H9 (cell line): ENCODE results near the gene ENPP4. TPM values are rescaled to one million over a fixed set of nuclear protein-coding genes. Genes with fewer than 3 reads are reported as not detected.

ENCODE experiments used
- DNase-seq: peaks from one replicate; pipeline ENCODE4 v3.0.0-alpha.2; 2017
- H2AFZ ChIP-seq: one replicate; pipeline ENCODE4 v1.6.1; 2013; ENCODE audit warnings: mild to moderate bottlenecking, low read length, control low read depth, moderate library complexity
- H2AK5ac ChIP-seq: 2 replicates; pipeline ENCODE4 v1.6.1; 2013; ENCODE audit warnings: low read length, control low read depth, mixed read lengths; ENCODE audit not compliant: insufficient read length
- H2BK120ac ChIP-seq: one replicate; pipeline ENCODE4 v1.6.1; 2013; ENCODE audit warnings: low read depth, mild to moderate bottlenecking, low read length, control low read depth, inconsistent platforms; ENCODE audit not compliant: poor library complexity, severe bottlenecking
- H2BK12ac ChIP-seq: 2 replicates; pipeline ENCODE4 v1.6.1; 2013; ENCODE audit warnings: low read length, control low read depth, mixed read lengths, low read depth; ENCODE audit not compliant: insufficient read length
- H2BK15ac ChIP-seq: 2 replicates; pipeline ENCODE4 v1.6.1; 2013; ENCODE audit warnings: low read depth, low read length, control low read depth
- H2BK20ac ChIP-seq: one replicate; pipeline ENCODE4 v1.6.1; 2013; ENCODE audit warnings: low read depth, mild to moderate bottlenecking, low read length, control low read depth, inconsistent platforms; ENCODE audit not compliant: poor library complexity, severe bottlenecking
- H2BK5ac ChIP-seq: 2 replicates; pipeline ENCODE4 v1.6.1; 2013; ENCODE audit warnings: low read length, control low read depth, mixed read lengths; ENCODE audit not compliant: insufficient read length
- H3K14ac ChIP-seq: 2 replicates; pipeline ENCODE4 v1.6.1; 2013; ENCODE audit warnings: low read length, control low read depth; ENCODE audit not compliant: insufficient read depth
- H3K18ac ChIP-seq: 2 replicates; pipeline ENCODE4 v1.6.1; 2013; ENCODE audit warnings: low read depth, mild to moderate bottlenecking, mixed read lengths, low read length, control low read depth; ENCODE audit not compliant: insufficient read length
- H3K23ac ChIP-seq: 2 replicates; pipeline ENCODE4 v1.6.1; 2013; ENCODE audit warnings: low read length, control low read depth, mixed read lengths, low read depth; ENCODE audit not compliant: insufficient read length
- H3K23me2 ChIP-seq: 2 replicates; pipeline ENCODE4 v1.6.1; 2013; ENCODE audit warnings: low read depth, mild to moderate bottlenecking, mixed read lengths, low read length, control low read depth; ENCODE audit not compliant: insufficient read length, poor library complexity, severe bottlenecking
- H3K27ac ChIP-seq: 2 replicates; pipeline ENCODE4 v1.5.1; 2013; ENCODE audit warnings: low read length, control low read depth, mixed read lengths, low read depth; ENCODE audit not compliant: insufficient read length
- H3K27me3 ChIP-seq: 2 replicates; pipeline ENCODE4 v1.6.1; 2013; ENCODE audit warnings: low read length, control low read depth, inconsistent platforms; ENCODE audit not compliant: insufficient read depth
- H3K4ac ChIP-seq: 2 replicates; pipeline ENCODE4 v1.6.1; 2013; ENCODE audit warnings: low read depth, mild to moderate bottlenecking, control low read depth, inconsistent platforms, low read length, moderate library complexity
- H3K4me1 ChIP-seq: 2 replicates; pipeline ENCODE4 v1.6.1; 2013; ENCODE audit warnings: low read length, control low read depth, inconsistent platforms; ENCODE audit not compliant: insufficient read depth
- H3K4me2 ChIP-seq: 2 replicates; pipeline ENCODE4 v1.6.1; 2013; ENCODE audit warnings: low read length, control low read depth, mixed read lengths; ENCODE audit not compliant: insufficient read length, insufficient read depth
- H3K56ac ChIP-seq: 2 replicates; pipeline ENCODE4 v1.6.1; 2013; ENCODE audit warnings: low read depth, mild to moderate bottlenecking, mixed read lengths, low read length, control low read depth; ENCODE audit not compliant: insufficient read length
- H3K79me1 ChIP-seq: 2 replicates; pipeline ENCODE4 v1.6.1; 2013; ENCODE audit warnings: low read depth, mild to moderate bottlenecking, moderate library complexity, low read length, control low read depth, inconsistent platforms; ENCODE audit not compliant: insufficient read depth, poor library complexity, severe bottlenecking
- H3K79me2 ChIP-seq: 2 replicates; pipeline ENCODE4 v1.6.1; 2013; ENCODE audit warnings: low read length, control low read depth, inconsistent platforms; ENCODE audit not compliant: insufficient read depth
- H3K9ac ChIP-seq: 2 replicates; pipeline ENCODE4 v1.6.1; 2013; ENCODE audit warnings: low read length, control low read depth, mixed read lengths; ENCODE audit not compliant: insufficient read length; ENCODE audit errors: extremely low read depth
- H3K9me3 ChIP-seq: one replicate; pipeline ENCODE4 v1.6.1; 2013; ENCODE audit warnings: low read depth, low read length, inconsistent platforms; ENCODE audit not compliant: control insufficient read depth
- H3T11ph ChIP-seq: one replicate; pipeline ENCODE4 v1.6.1; 2013; ENCODE audit warnings: mild to moderate bottlenecking, low read length, control low read depth, inconsistent platforms
- H4K20me1 ChIP-seq: one replicate; pipeline ENCODE4 v1.6.1; 2013; ENCODE audit not compliant: control insufficient read depth, insufficient read length, insufficient read depth
- H4K5ac ChIP-seq: 2 replicates; pipeline ENCODE4 v1.6.1; 2013; ENCODE audit warnings: low read depth, mild to moderate bottlenecking, mixed read lengths, low read length, control low read depth; ENCODE audit not compliant: insufficient read length
- H4K8ac ChIP-seq: replicated peaks from 2 replicates; pipeline ENCODE4 v1.6.1; 2013; ENCODE audit warnings: low read length, control low read depth, mixed read lengths, low read depth; ENCODE audit not compliant: insufficient read length
- H4K91ac ChIP-seq: 2 replicates; pipeline ENCODE4 v1.6.1; 2013; ENCODE audit warnings: low read depth, mild to moderate bottlenecking, moderate library complexity, mixed read lengths, low read length, control low read depth; ENCODE audit not compliant: insufficient read length
- H3K27ac Mint-ChIP-seq, 3 experiments: 2 replicates in 2 of 3; 3 replicates in 1 of 3; pipeline ENCODE4 v1.8.0; 2020 to 2021; ENCODE audit warnings: mixed read lengths in 3 of 3, mild to moderate bottlenecking in 1 of 3, moderate library complexity in 1 of 3
- H3K27me3 Mint-ChIP-seq: 2 replicates; pipeline ENCODE4 v1.8.0; 2021; ENCODE audit warnings: low read depth, mild to moderate bottlenecking, moderate library complexity, mixed read lengths
- H3K36me3 Mint-ChIP-seq, 3 experiments: 2 replicates in 2 of 3; 3 replicates in 1 of 3; pipeline ENCODE4 v1.8.0; 2020 to 2021; ENCODE audit warnings: low read depth in 3 of 3, mixed read lengths in 3 of 3; ENCODE audit not compliant: insufficient read depth in 1 of 3
- H3K4me1 Mint-ChIP-seq, 2 experiments: 2 replicates each; pipeline ENCODE4 v1.8.0; 2020; ENCODE audit warnings: mixed read lengths in 2 of 2
- H3K4me3 Mint-ChIP-seq, 2 experiments: 2 replicates in 1 of 2; 3 replicates in 1 of 2; pipeline ENCODE4 v1.8.0; 2020 to 2021; ENCODE audit warnings: mild to moderate bottlenecking in 2 of 2, mixed read lengths in 2 of 2, moderate library complexity in 1 of 2
- H3K9me3 Mint-ChIP-seq, 2 experiments: 2 replicates in 1 of 2; 3 replicates in 1 of 2; pipeline ENCODE4 v1.8.0; 2020; ENCODE audit warnings: mild to moderate bottlenecking in 2 of 2, mixed read lengths in 2 of 2, moderate library complexity in 1 of 2
- WGBS: extraction: QIAGEN DNeasy Blood & Tissue Kit; methylation state at CpG from one replicate; pipeline ENCODE4 v1.1.7; 2013; ENCODE audit warnings: missing lambda C conversion rate, low lambda C conversion rate, mixed read lengths; ENCODE audit not compliant: insufficient read length; ENCODE audit errors: extremely low coverage; 5-methylcytosine and 5-hydroxymethylcytosine counted together
- total RNA-seq: library from RNA; stranded (reverse); gene quantifications from 2 replicates; pipeline ENCODE4 v1.2.1, GENCODE V29; 2021
- TF ChIP-seq, protein P1 (sequence below): fragments of 200-600 bp; sonication (generic); conservative IDR thresholded peaks from 3 replicates; pipeline ENCODE4 v1.8.0; 2021; ENCODE audit warnings: antibody characterized with exemption, mild to moderate bottlenecking

The ENPP4 gene
- total RNA-seq, 1 experiment from 2014 or later, result 3.2 TPM

- H3K27ac ChIP-seq, result no peak overlapping the region
- H4K8ac ChIP-seq, result no peak overlapping the region
- H2AK5ac ChIP-seq, result no peak overlapping the region
- H2BK15ac ChIP-seq, result no peak overlapping the region
- H3K79me2 ChIP-seq, result no peaks in the 10 kb centered on the region
- Mint-ChIP-seq H3K27ac (no peak overlapping the region), H3K4me3 (no peak overlapping the region), H3K36me3 (peaks cover 1 to 11% (median 6%) of the 10 kb centered on the region in 3 experiments; a peak in 6 of 7 replicates), H3K9me3 (no peaks in the 10 kb centered on the region), H3K4me1 (peaks cover 19 to 21% of the 10 kb centered on the region in 2 experiments), H3K27me3 (no peaks in the 10 kb centered on the region)
- TF ChIP-seq, protein P1, sequence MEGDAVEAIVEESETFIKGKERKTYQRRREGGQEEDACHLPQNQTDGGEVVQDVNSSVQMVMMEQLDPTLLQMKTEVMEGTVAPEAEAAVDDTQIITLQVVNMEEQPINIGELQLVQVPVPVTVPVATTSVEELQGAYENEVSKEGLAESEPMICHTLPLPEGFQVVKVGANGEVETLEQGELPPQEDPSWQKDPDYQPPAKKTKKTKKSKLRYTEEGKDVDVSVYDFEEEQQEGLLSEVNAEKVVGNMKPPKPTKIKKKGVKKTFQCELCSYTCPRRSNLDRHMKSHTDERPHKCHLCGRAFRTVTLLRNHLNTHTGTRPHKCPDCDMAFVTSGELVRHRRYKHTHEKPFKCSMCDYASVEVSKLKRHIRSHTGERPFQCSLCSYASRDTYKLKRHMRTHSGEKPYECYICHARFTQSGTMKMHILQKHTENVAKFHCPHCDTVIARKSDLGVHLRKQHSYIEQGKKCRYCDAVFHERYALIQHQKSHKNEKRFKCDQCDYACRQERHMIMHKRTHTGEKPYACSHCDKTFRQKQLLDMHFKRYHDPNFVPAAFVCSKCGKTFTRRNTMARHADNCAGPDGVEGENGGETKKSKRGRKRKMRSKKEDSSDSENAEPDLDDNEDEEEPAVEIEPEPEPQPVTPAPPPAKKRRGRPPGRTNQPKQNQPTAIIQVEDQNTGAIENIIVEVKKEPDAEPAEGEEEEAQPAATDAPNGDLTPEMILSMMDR, result no peak
- H3K23me2 ChIP-seq, result no peaks in the 10 kb centered on the region
- no peaks in the 10 kb centered on the region for H4K20me1 ChIP-seq
- no peak overlapping the region for H3T11ph ChIP-seq
- H2BK120ac ChIP-seq, result no peak overlapping the region
- no peak overlapping the region for H3K4me2 ChIP-seq
- H4K91ac ChIP-seq, result no peak overlapping the region
- H3K4me1 ChIP-seq, result no peaks in the 10 kb centered on the region
- H3K23ac ChIP-seq, result no peak overlapping the region
- no peak overlapping the region for H3K9ac ChIP-seq
- H2AFZ ChIP-seq, result no peak overlapping the region
- H2BK5ac ChIP-seq, result no peak overlapping the region
- H3K9me3 ChIP-seq, result no peaks in the 10 kb centered on the region
- no peak overlapping the region for H2BK20ac ChIP-seq
- WGBS, result no CpG with 5 or more reads among the region's 4 CpGs
- no peak overlapping the region for H2BK12ac ChIP-seq
- H4K5ac ChIP-seq, result no peak overlapping the region
- no peak overlapping the region for H3K14ac ChIP-seq
- H3K18ac ChIP-seq, result no peak overlapping the region
- H3K56ac ChIP-seq, result no peak overlapping the region
- no peaks in the 10 kb centered on the region for H3K79me1 ChIP-seq
- no peaks in the 10 kb centered on the region for H3K27me3 ChIP-seq
- no peak for DNase-seq
- H3K4ac ChIP-seq, result no peak overlapping the region
Measured at GRCh38 chr6:46172176-46172575, 42.4 kb downstream of the ENPP4 start.
